Activated CD4-positive, alpha-beta T cell treated with anti-CD3 and anti-CD28 coated beads for 36 hours (primary cell): ENCODE results near the gene SMCO2. TPM values are rescaled to one million over a fixed set of nuclear protein-coding genes. Genes with fewer than 3 reads are reported as not detected.
A peak's percentile ranks its signal among the peaks of the same experiment; 100 is the strongest.

Source experiments
- ATAC-seq: fragments of 200-7000 bp; cut with Tn5 transposase; one replicate; pipeline ENCODE4 v1.10.0; 2021; ENCODE audit warnings: mild to moderate bottlenecking, moderate library complexity
- CTCF ChIA-PET: fragments of 350-600 bp; sonication (Branson Sonifier 250); formaldehyde crosslinking; loops from one replicate; lab custom pipeline; 2021; ENCODE audit warnings: antibody characterized with exemption; lab: Charles Lee
- POLR2A ChIA-PET: fragments of 350-600 bp; sonication (Branson Sonifier 250); formaldehyde crosslinking; loops from one replicate; lab custom pipeline; 2021; ENCODE audit warnings: antibody characterized with exemption, inconsistent platforms; lab: Charles Lee
- DNase-seq: peaks from one replicate; pipeline ENCODE4 v3.0.0-alpha.2; 2020
- H3K27ac Mint-ChIP-seq: one replicate; pipeline ENCODE4 v1.8.0; 2021; ENCODE audit warnings: mixed read lengths
- H3K27me3 Mint-ChIP-seq: one replicate; pipeline ENCODE4 v1.8.0; 2021; ENCODE audit warnings: mixed read lengths
- H3K36me3 Mint-ChIP-seq: one replicate; pipeline ENCODE4 v1.8.0; 2021; ENCODE audit warnings: low read depth, mixed read lengths
- H3K4me1 Mint-ChIP-seq: one replicate; pipeline ENCODE4 v1.8.0; 2021; ENCODE audit warnings: mixed read lengths
- H3K4me3 Mint-ChIP-seq: one replicate; pipeline ENCODE4 v1.8.0; 2021; ENCODE audit warnings: mild to moderate bottlenecking, moderate library complexity, mixed read lengths
- H3K9me3 Mint-ChIP-seq: one replicate; pipeline ENCODE4 v1.8.0; 2021; ENCODE audit warnings: low read depth, mixed read lengths
- intact Hi-C, 2 experiments: fragments of 100-400 bp; cut with DNase I in 1 of 2; cut with micrococcal nuclease in 1 of 2; formaldehyde crosslinking; loops; one replicate each; pipeline versions ENCODE4 v1.14.2 to v1.15.1; 2022 to 2024; cut with DNase I, micrococcal nuclease
- total RNA-seq, 2 experiments: library from RNA; stranded (reverse); gene quantifications; one replicate each; pipeline ENCODE4 v1.2.3, GENCODE V29; 2021

Gene SMCO2
- total RNA-seq, 2 experiments from 2014 or later: 0.23 TPM; not detected in 1

GRCh38 chr12:27515671-27516070 is 69.1 kb downstream of the SMCO2 start:
- Mint-ChIP-seq H3K4me1 (no peaks in the 10 kb centered on the region), H3K27ac (no peak overlapping the region), H3K36me3 (no peaks in the 10 kb centered on the region), H3K27me3 (peaks cover 25% of the 10 kb centered on the region), H3K4me3 (no peak overlapping the region), H3K9me3 (no peaks in the 10 kb centered on the region)
- ChIA-PET CTCF (interaction anchor here (1.2 kb wide), 1 partner anchor 9 kb away, joined by 3 read pairs; the partner anchor contains the start of gene PPFIBP1), POLR2A (no interaction called here)
- ATAC-seq (no peak), DNase-seq (no peak)
- intact Hi-C loops: no loop called here

GRCh38 chr12:27516625-27517024 is 70.1 kb downstream of the SMCO2 start:
- H3K9me3 Mint-ChIP-seq: no peaks in the 10 kb centered on the region
- H3K27me3 Mint-ChIP-seq: peaks cover 25% of the 10 kb centered on the region
- POLR2A ChIA-PET: no interaction called here
- intact Hi-C loops: no loop called here
- H3K27ac Mint-ChIP-seq: no peak overlapping the region
- H3K36me3 Mint-ChIP-seq: no peaks in the 10 kb centered on the region
- H3K4me3 Mint-ChIP-seq: no peak overlapping the region
- DNase-seq: no peak
- ATAC-seq: no peak
- CTCF ChIA-PET: no interaction called here
- H3K4me1 Mint-ChIP-seq: no peaks in the 10 kb centered on the region

GRCh38 chr12:27517546-27517945 is 71.0 kb downstream of the SMCO2 start:
- POLR2A ChIA-PET: no interaction called here
- Mint-ChIP-seq H3K27me3 (peaks cover 27% of the 10 kb centered on the region), H3K4me3 (no peak overlapping the region), H3K36me3 (no peaks in the 10 kb centered on the region), H3K4me1 (peaks cover 2% of the 10 kb centered on the region), H3K27ac (no peak overlapping the region), H3K9me3 (no peaks in the 10 kb centered on the region)
- DNase-seq (no peak), ATAC-seq (no peak)
- intact Hi-C loops: no loop called here
- CTCF ChIA-PET: no interaction called here

- ChIA-PET CTCF (no interaction called here), POLR2A (no interaction called here)
- Mint-ChIP-seq H3K36me3 (no peaks in the 10 kb centered on the region), H3K27ac (no peak overlapping the region), H3K9me3 (no peaks in the 10 kb centered on the region), H3K27me3 (peaks cover 27% of the 10 kb centered on the region), H3K4me1 (peaks cover 3% of the 10 kb centered on the region), H3K4me3 (no peak overlapping the region)
- DNase-seq (no peak), ATAC-seq (no peak)
- intact Hi-C loops: no loop called here
These were observed 71.6 kb downstream of the SMCO2 start for GRCh38 chr12:27517961-27518665.

- no peak overlapping the region for H3K27ac Mint-ChIP-seq
- ChIA-PET POLR2A (no interaction called here), CTCF (no interaction called here)
- DNase-seq (no peak), ATAC-seq (no peak)
- no peaks in the 10 kb centered on the region for H3K36me3 Mint-ChIP-seq
- no peaks in the 10 kb centered on the region for H3K9me3 Mint-ChIP-seq
- intact Hi-C loops: loop anchor here (5.0 kb wide), 5 partner anchors 106 to 499 kb away; partner anchors contain the start of genes BMAL2 (in 1 of the 2), MED21 (in 1 of the 2) and MRPS35 (in 1 of the 2)
- H3K4me1 Mint-ChIP-seq: peaks cover 19% of the 10 kb centered on the region
- H3K27me3 Mint-ChIP-seq: peaks cover 28% of the 10 kb centered on the region
- H3K4me3 Mint-ChIP-seq: no peak overlapping the region
These were observed 74.5 kb downstream of the SMCO2 start for GRCh38 chr12:27521066-27521465.

- Mint-ChIP-seq H3K27me3 (peaks cover 23% of the 10 kb centered on the region), H3K4me1 (peaks cover 19% of the 10 kb centered on the region), H3K9me3 (no peaks in the 10 kb centered on the region), H3K4me3 (no peak overlapping the region), H3K27ac (no peak overlapping the region), H3K36me3 (no peaks in the 10 kb centered on the region)
- ChIA-PET CTCF (interaction anchor here (0.5 to 1.7 kb wide), 2 partner anchors 17 to 19 kb away, joined by 3 to 4 read pairs; no protein-coding TSS in a partner anchor), POLR2A (interaction anchor here (0.6 kb wide), 1 partner anchor 9 kb away, joined by 3 read pairs; no protein-coding TSS in a partner anchor)
- ATAC-seq (no peak), DNase-seq (no peak)
- intact Hi-C loops: loop anchor here (2.0 to 5.0 kb wide), 6 partner anchors 61 to 500 kb away; partner anchors contain the start of genes BMAL2 (in 1 of the 2), MED21 (in 1 of the 2) and MRPS35 (in 1 of the 2)
These were observed 75.4 kb downstream of the SMCO2 start for GRCh38 chr12:27521981-27522380.

- H3K27ac Mint-ChIP-seq: peak overlapping the region; percentile 87
- intact Hi-C loops: loop anchor here (2.0 to 5.0 kb wide), 6 partner anchors 62 to 501 kb away; partner anchors contain the start of genes BMAL2 (in 1 of the 2), MED21 (in 1 of the 2) and MRPS35 (in 1 of the 2)
- no peaks in the 10 kb centered on the region for H3K9me3 Mint-ChIP-seq
- ATAC-seq: peak; percentile 1
- ChIA-PET CTCF (interaction anchor here (0.6 to 2.1 kb wide), 17 partner anchors 9 to 586 kb away, joined by 3 to 8 read pairs (median 3); no protein-coding TSS in a partner anchor), POLR2A (interaction anchor here (0.6 to 1.2 kb wide), 4 partner anchors 52 to 690 kb away, joined by 3 to 4 read pairs (median 3); partner anchors contain the start of gene ITPR2)
- peaks cover 19% of the 10 kb centered on the region for H3K4me1 Mint-ChIP-seq
- H3K36me3 Mint-ChIP-seq: no peaks in the 10 kb centered on the region
- no peak for DNase-seq
- peaks cover 19% of the 10 kb centered on the region for H3K27me3 Mint-ChIP-seq
- H3K4me3 Mint-ChIP-seq: peak overlapping the region; percentile 91
These were observed 76.7 kb downstream of the SMCO2 start for GRCh38 chr12:27523305-27523641.

GRCh38 chr12:27523642-27524493 is 77.3 kb downstream of the SMCO2 start, which contains the start of gene PPFIBP1:
Gene PPFIBP1, plus strand, starts transcription at chr12:27524206. Its CDS starts 109,191 bp downstream, at chr12:27633397.
- DNase-seq (peak; percentile 98), ATAC-seq (peak; percentile 99)
- H3K9me3 Mint-ChIP-seq: no peaks in the 10 kb centered on the region
- POLR2A ChIA-PET: interaction anchor here (0.6 to 1.2 kb wide), 4 partner anchors 53 to 691 kb away, joined by 3 to 4 read pairs (median 3); partner anchors contain the start of gene ITPR2
- peak within 1 kb of the TSS; percentile 87 for H3K27ac Mint-ChIP-seq
- no peaks in the 10 kb centered on the region for H3K36me3 Mint-ChIP-seq
- intact Hi-C loops: loop anchor here (1.0 to 5.0 kb wide), 10 partner anchors 10 to 502 kb away; partner anchors contain the start of genes MRPS35 (in 2 of the 2), BMAL2 (in 1 of the 2) and MED21 (in 1 of the 2)
- peaks cover 19% of the 10 kb centered on the region for H3K27me3 Mint-ChIP-seq
- peaks cover 19% of the 10 kb centered on the region for H3K4me1 Mint-ChIP-seq
- CTCF ChIA-PET: interaction anchor here (0.6 to 2.1 kb wide), 20 partner anchors 8 to 508 kb away, joined by 3 to 8 read pairs (median 3); no protein-coding TSS in a partner anchor
- H3K4me3 Mint-ChIP-seq: peak within 1 kb of the TSS; percentile 91

GRCh38 chr12:27524494-27524835 is 77.9 kb downstream of the SMCO2 start:
- peaks cover 16% of the 10 kb centered on the region for H3K27me3 Mint-ChIP-seq
- intact Hi-C loops: loop anchor here (1.0 to 5.0 kb wide), 9 partner anchors 10 to 502 kb away; partner anchors contain the start of genes MRPS35 (in 2 of the 2), BMAL2 (in 1 of the 2) and MED21 (in 1 of the 2)
- CTCF ChIA-PET: interaction anchor here (0.7 to 2.1 kb wide), 10 partner anchors 9 to 509 kb away, joined by 3 to 8 read pairs (median 3); no protein-coding TSS in a partner anchor

DNA sequence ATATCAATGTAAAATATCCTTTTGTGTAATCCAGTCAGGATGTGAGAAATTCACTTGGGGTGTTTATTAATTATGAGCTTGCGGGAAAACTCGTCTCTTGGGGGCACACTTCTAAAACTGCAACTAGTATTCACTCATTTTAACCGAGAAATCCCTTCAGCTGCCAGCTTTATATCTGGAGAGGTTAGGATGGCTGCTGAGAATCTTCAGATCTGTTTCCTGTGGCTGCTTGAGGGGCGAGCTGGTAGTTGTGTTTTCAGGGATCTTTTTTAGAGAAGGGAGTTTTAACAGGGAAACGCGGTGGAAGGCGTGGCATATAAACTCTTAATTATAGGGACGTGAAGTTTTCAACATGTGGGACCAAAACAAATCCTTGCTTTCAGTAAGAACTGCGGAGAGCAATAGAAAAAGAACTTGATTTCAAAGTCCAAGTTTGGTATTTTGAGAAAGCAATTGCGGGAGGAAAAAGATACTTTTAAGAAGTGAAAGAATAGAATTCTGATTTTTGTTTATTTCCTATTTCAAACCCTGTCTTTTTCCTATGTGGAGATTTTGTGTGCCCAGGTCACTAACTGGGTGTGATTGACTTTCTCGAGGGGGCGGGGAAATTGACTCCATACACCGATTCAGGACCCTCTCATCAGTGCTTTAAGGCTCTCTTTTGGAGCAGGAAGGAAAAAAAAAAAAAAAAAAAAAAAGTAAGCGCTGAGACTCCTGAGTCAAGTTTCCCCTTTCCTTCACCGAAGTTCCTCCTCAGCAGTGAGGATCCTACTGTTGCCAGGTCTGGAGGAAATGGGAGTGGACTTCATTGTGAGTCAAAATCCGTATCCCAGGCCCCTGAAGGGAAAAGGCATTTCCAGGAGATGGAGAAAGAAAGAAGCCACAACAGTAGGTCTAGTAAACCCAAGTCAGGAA is 78.6 kb downstream of the SMCO2 start:
- H3K27ac Mint-ChIP-seq: peak overlapping the region; percentile 49
- ATAC-seq (no peak), DNase-seq (no peak)
- ChIA-PET POLR2A (no interaction called here), CTCF (interaction anchor here (0.7 to 1.2 kb wide), 4 partner anchors 10 to 509 kb away, joined by 3 to 5 read pairs (median 3); no protein-coding TSS in a partner anchor)
- H3K4me1 Mint-ChIP-seq: peaks cover 21% of the 10 kb centered on the region
- H3K9me3 Mint-ChIP-seq: no peaks in the 10 kb centered on the region
- intact Hi-C loops: loop anchor here (1.0 to 5.0 kb wide), 9 partner anchors 9 to 503 kb away; partner anchors contain the start of genes MRPS35 (in 2 of the 2), BMAL2 (in 1 of the 2) and MED21 (in 1 of the 2)
- peak overlapping the region; percentile 91 for H3K4me3 Mint-ChIP-seq
- H3K36me3 Mint-ChIP-seq: no peaks in the 10 kb centered on the region
- peaks cover 11% of the 10 kb centered on the region for H3K27me3 Mint-ChIP-seq

More at GRCh38 chr12:27524494-27524835, 77.9 kb downstream of the SMCO2 start:
- H3K27ac Mint-ChIP-seq: peak overlapping the region; percentile 87
- no peaks in the 10 kb centered on the region for H3K9me3 Mint-ChIP-seq
- POLR2A ChIA-PET: interaction anchor here (1.2 kb wide), 1 partner anchor 691 kb away, joined by 3 read pairs; the partner anchor contains the start of gene ITPR2
- H3K36me3 Mint-ChIP-seq: no peaks in the 10 kb centered on the region
- DNase-seq (no peak), ATAC-seq (no peak)
- H3K4me3 Mint-ChIP-seq: peak overlapping the region; percentile 91
- H3K4me1 Mint-ChIP-seq: peaks cover 19% of the 10 kb centered on the region
